ENCODE measurements around the gene LGMN. TPM values are rescaled to one million over a fixed set of nuclear protein-coding genes. Genes with fewer than 3 reads are reported as not detected.

The LGMN gene
- total and polyA plus RNA-seq, 2 donors (not counting 1 experiment from before 2014, with no cell fraction given), result 22.6 to 61.0 TPM

- no peak overlapping the region for H3K9ac ChIP-seq (ENCODE audit: insufficient read depth, low read length)
- H3K4me2 ChIP-seq (ENCODE audit: extremely low read depth, insufficient read depth, low read length), result no peak overlapping the region
- H3K4me1 ChIP-seq (ENCODE audit: control insufficient read depth, extremely low read depth, insufficient read depth, low read length), result peaks cover 2% of the 10 kb centered on the region
- H3K9me3 ChIP-seq (ENCODE audit: control insufficient read depth, insufficient read depth, low read depth, low read length), result no peaks in the 10 kb centered on the region
- H3K36me3 ChIP-seq (ENCODE audit: control insufficient read depth, insufficient read depth, low read length), result no peaks in the 10 kb centered on the region
- no peaks in the 10 kb centered on the region for H3K27me3 ChIP-seq (ENCODE audit: control insufficient read depth, insufficient read depth, low read length)
- TF ChIP-seq EZH2 (IDR thresholded peaks at IDR 0.05; ENCODE audit: low read length, missing control alignments), result no peak
- no peak for TF ChIP-seq CTCF (conservative IDR thresholded peaks at IDR 0.05 in 1 of 2, IDR thresholded peaks at IDR 0.05 in 1 of 2; ENCODE audit: low read depth in 1 of 2, low read length in 2 of 2)
- DNase-seq (ENCODE audit: low read depth in 2 of 2), result no peak
- no peak overlapping the region for H3K27ac ChIP-seq (ENCODE audit: insufficient read depth, low read length)
- no peaks in the 10 kb centered on the region for H3K79me2 ChIP-seq (ENCODE audit: control insufficient read depth, insufficient read depth, low read length)
- no peak overlapping the region for H2AFZ ChIP-seq (ENCODE audit: low read length)
- H3K4me3 ChIP-seq (replicated peaks in 1 of 4; ENCODE audit: control extremely low read depth in 1 of 4, insufficient read depth in 1 of 4, low read depth in 3 of 4, low read length in 4 of 4), result no peak overlapping the region
- no peaks in the 10 kb centered on the region for H4K20me1 ChIP-seq (ENCODE audit: control insufficient read depth, extremely low read depth, insufficient read depth, low read length)
These were observed 52.9 kb downstream of the LGMN start for GRCh38 chr14:92695562-92695961.

DNA sequence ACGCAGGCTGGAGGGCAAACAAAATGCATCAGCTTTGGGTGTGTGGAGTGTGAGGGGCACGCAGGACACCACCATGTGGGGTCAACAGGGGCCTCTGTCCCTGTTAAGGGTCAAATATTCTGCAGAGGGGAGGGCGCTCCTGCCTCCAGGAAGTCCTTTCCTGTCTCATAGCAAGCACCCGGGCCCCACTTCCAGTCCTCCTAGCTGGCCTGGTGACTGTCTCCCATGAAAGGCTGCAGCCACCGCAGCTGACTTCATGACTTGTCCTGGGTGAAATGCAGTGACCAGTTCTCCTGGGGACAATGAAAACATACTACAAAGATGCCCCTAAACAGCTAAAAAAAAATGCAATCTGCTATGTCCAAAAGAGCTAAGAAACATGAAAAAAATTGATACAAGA lies 53.6 kb downstream of the LGMN start:
- H4K20me1 ChIP-seq (ENCODE audit: control insufficient read depth, extremely low read depth, insufficient read depth, low read length), result no peaks in the 10 kb centered on the region
- H3K4me3 ChIP-seq (replicated peaks in 1 of 4; ENCODE audit: control extremely low read depth in 1 of 4, insufficient read depth in 1 of 4, low read depth in 3 of 4, low read length in 4 of 4), result no peak overlapping the region
- no peaks in the 10 kb centered on the region for H3K79me2 ChIP-seq (ENCODE audit: control insufficient read depth, insufficient read depth, low read length)
- no peak for DNase-seq (ENCODE audit: low read depth in 2 of 2)
- H3K27me3 ChIP-seq (ENCODE audit: control insufficient read depth, insufficient read depth, low read length), result no peaks in the 10 kb centered on the region
- no peaks in the 10 kb centered on the region for H3K9me3 ChIP-seq (ENCODE audit: control insufficient read depth, insufficient read depth, low read depth, low read length)
- no peak overlapping the region for H3K27ac ChIP-seq (ENCODE audit: insufficient read depth, low read length)
- no peak overlapping the region for H3K9ac ChIP-seq (ENCODE audit: insufficient read depth, low read length)
- TF ChIP-seq CTCF (conservative IDR thresholded peaks at IDR 0.05 in 1 of 2, IDR thresholded peaks at IDR 0.05 in 1 of 2; ENCODE audit: low read depth in 1 of 2, low read length in 2 of 2), result no peak
- H3K36me3 ChIP-seq (ENCODE audit: control insufficient read depth, insufficient read depth, low read length), result peaks cover 3% of the 10 kb centered on the region
- peak overlapping the region; percentile 17 for H3K4me2 ChIP-seq (ENCODE audit: extremely low read depth, insufficient read depth, low read length)
- H3K4me1 ChIP-seq (ENCODE audit: control insufficient read depth, extremely low read depth, insufficient read depth, low read length), result peaks cover 2% of the 10 kb centered on the region
- H2AFZ ChIP-seq (ENCODE audit: low read length), result no peak overlapping the region

- Histone ChIP-seq H3K79me2 (ENCODE audit: control insufficient read depth, insufficient read depth, low read length) (no peaks in the 10 kb centered on the region), H3K27me3 (ENCODE audit: control insufficient read depth, insufficient read depth, low read length) (no peaks in the 10 kb centered on the region), H3K4me1 (ENCODE audit: control insufficient read depth, extremely low read depth, insufficient read depth, low read length) (peaks cover 2% of the 10 kb centered on the region), H3K9me3 (ENCODE audit: control insufficient read depth, insufficient read depth, low read depth, low read length) (no peaks in the 10 kb centered on the region), H3K27ac (ENCODE audit: insufficient read depth, low read length) (no peak overlapping the region), H3K4me3 (replicated peaks in 1 of 4; ENCODE audit: control extremely low read depth in 1 of 4, insufficient read depth in 1 of 4, low read depth in 3 of 4, low read length in 4 of 4) (no peak overlapping the region), H4K20me1 (ENCODE audit: control insufficient read depth, extremely low read depth, insufficient read depth, low read length) (no peaks in the 10 kb centered on the region), H3K36me3 (ENCODE audit: control insufficient read depth, insufficient read depth, low read length) (peaks cover 3% of the 10 kb centered on the region), H2AFZ (ENCODE audit: low read length) (no peak overlapping the region), H3K9ac (ENCODE audit: insufficient read depth, low read length) (no peak overlapping the region), H3K4me2 (ENCODE audit: extremely low read depth, insufficient read depth, low read length) (peak overlapping the region; percentile 17)
- peak in 1 of 2 donors; percentile 10 for DNase-seq (ENCODE audit: low read depth in 2 of 2)
- no peak for TF ChIP-seq CTCF (conservative IDR thresholded peaks at IDR 0.05 in 1 of 2, IDR thresholded peaks at IDR 0.05 in 1 of 2; ENCODE audit: low read depth in 1 of 2, low read length in 2 of 2)
- TF ChIP-seq EZH2 (IDR thresholded peaks at IDR 0.05; ENCODE audit: low read length, missing control alignments), result no peak
These were observed 54.2 kb downstream of the LGMN start for GRCh38 chr14:92693998-92694795.
